ENCODE results near the gene TTF2.

Gene TTF2

DNA sequence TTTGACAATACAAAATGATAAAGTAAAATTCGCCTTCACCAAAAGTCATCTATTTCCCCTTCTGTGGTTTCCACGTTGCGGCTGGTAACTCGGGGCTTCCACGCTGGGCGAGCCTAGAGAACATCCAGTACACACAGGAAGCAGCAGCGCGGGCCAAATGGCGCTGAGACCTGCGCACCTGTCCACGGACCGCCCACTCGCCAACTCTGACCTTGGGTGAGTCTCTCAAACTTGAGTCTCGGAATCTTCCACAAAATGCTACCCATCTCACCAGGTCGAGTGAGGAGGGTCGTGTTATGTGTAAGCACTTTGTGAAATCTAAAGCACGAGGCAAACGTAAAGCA lies 820 bp upstream of the TTF2 start:
- peaks cover 4% of the 10 kb centered on the region; the same call in 1 of the 2 replicates for H3K36me3 ChIP-seq (ENCODE audit: insufficient read depth, low read length)
- H3K4me1 ChIP-seq (ENCODE audit: insufficient read depth, low read length): no peaks in the 10 kb centered on the region; the same call in 1 of the 2 replicates
- H3K9ac ChIP-seq (ENCODE audit: low read depth, low read length): peak overlapping the region; percentile 76
- no peaks in the 10 kb centered on the region for H3K9me3 ChIP-seq (ENCODE audit: control insufficient read depth, insufficient read depth, low read length)

DNA sequence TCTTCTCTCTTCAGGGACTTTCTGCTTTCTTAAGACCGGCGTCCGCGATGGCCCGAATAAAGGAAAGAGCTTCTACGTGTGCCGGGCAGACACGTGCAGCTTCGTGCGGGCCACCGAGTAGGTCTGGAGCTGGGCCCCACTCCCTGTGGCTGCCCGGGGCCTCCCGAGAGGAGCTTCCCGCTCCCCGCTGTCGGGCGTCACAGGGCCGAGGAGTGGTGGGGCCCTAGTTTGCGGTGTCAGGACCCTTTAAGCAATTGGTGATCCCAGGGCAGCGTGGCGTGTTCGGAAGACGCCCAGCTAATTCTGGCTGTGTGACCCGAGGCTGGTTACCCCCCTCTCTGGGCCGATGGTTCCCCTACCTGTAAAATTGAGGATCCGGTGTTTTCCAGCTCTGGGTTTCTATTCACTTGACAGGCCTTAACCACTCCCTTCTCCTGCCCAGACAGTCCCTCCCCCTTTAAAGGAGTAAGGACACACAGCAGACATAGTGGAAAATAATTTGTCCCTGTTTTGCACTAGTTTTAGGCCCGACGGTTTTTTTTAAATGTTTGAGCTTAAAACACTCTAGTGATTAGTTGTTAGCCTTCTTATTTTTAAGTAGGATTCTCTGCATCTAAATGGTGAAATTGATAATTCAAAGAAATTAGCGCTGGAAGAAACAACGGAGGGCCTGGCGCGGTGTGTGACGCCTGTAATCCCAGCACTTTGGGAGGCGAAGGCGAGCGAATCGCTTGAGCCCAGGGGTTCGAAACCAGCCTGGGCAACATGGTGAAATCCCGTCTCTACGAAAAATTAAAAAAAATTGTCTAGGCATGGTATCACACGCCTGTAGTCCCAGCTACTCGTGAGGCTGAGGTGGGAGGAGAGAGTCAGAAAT lies 553 bp downstream of the TTF2 start:
- H3K9ac ChIP-seq (ENCODE audit: low read depth, low read length): peak overlapping the region; percentile 76
- peaks cover 4% of the 10 kb centered on the region; the same call in 1 of the 2 replicates for H3K36me3 ChIP-seq (ENCODE audit: insufficient read depth, low read length)
- no peaks in the 10 kb centered on the region for H3K9me3 ChIP-seq (ENCODE audit: control insufficient read depth, insufficient read depth, low read length)
- no peaks in the 10 kb centered on the region; the same call in 1 of the 2 replicates for H3K4me1 ChIP-seq (ENCODE audit: insufficient read depth, low read length)

DNA sequence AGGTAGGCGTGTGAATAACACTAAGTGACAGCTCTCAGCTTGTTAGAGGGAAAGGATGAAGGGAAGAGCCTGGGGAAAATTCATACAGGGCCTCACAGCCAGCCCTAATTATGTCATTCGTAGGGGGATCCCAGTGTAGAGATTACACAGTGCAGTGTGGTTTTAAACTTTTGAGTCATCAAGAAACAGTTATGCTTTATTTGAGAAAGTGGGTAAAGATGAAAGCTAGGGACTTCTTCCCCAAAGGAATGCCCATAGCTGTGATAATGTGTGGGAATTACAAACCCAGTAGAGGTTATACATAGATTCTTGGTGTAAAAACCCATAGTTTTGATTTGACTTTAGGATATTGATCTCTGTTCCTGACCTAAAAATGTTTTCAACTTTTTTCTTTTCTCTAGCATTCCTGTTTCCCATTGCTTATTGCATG lies 1.9 kb downstream of the TTF2 start:
- Histone ChIP-seq H3K9me3 (ENCODE audit: control insufficient read depth, insufficient read depth, low read length) (no peaks in the 10 kb centered on the region), H3K36me3 (ENCODE audit: insufficient read depth, low read length) (peaks cover 4% of the 10 kb centered on the region; the same call in 1 of the 2 replicates), H3K9ac (ENCODE audit: low read depth, low read length) (no peak overlapping the region)

DNA sequence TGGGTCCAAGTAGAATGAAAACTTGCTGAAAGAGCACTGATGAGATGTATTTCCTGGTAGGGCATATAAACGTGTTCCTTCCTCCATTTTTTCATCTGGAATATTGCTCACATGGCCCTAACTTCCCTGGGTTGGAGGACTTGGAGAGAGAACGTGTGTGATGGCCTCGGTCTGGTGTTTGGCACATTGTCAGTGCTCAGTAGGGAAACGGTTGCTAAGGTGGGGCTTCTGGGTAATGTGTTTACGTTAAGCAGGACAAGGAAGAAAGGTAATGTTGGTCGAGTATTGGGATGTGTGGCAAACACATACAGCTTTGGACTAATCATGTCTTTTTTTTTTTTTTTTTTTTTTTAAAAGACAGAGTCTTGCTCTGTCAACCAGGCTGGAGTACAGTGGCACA lies 6.2 kb downstream of the TTF2 start:
- Histone ChIP-seq H3K9me3 (ENCODE audit: control insufficient read depth, insufficient read depth, low read length) (no peaks in the 10 kb centered on the region), H3K4me1 (ENCODE audit: insufficient read depth, low read length) (no peaks in the 10 kb centered on the region; the same call in 1 of the 2 replicates), H3K36me3 (ENCODE audit: insufficient read depth, low read length) (peaks cover 4% of the 10 kb centered on the region; the same call in 1 of the 2 replicates), H3K9ac (ENCODE audit: low read depth, low read length) (no peak overlapping the region)

More for the DNA sequence above, 1.9 kb downstream of the TTF2 start:
- no peaks in the 10 kb centered on the region; the same call in 1 of the 2 replicates for H3K4me1 ChIP-seq (ENCODE audit: insufficient read depth, low read length)

DNA sequence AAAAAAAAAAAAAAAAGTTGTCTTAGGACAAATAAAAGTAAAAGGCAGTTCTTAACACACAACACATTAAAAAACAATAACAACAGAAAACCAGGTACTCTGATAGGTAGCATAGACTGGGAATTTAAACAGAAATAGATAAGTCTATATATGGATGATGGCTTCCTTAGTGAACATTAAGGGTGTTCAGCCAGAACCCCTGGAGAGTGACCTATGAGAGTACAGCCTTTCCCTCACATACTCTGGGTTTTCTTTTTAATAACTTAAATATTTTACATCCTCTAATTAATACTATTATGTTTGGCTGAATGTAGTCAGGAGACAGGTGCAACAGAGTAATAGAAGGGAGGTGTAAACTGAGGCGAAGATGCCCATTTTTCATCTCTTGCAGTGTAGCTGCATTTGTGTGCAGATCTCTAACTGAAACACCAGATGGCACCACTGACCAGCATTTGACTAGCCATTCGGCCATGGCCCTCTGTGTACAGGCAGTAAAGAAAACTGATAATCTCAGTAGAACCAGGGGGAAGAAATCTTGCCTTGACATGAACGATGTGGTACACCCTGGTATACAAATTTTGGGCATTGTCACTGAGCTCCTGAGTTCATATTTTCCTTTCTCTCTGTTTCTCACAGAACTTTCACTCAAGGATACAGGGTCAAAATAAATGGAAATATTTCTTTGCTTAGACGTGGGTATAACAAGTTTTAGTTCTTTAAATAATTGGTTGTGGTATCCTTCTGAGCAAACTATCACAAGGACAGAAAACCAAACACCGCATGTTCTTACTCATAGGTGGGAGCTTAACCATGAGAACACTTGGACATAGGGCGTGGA lies 7.6 kb downstream of the TTF2 start:
- Histone ChIP-seq H3K36me3 (ENCODE audit: insufficient read depth, low read length) (no peaks in the 10 kb centered on the region; the same call in 1 of the 2 replicates), H3K4me1 (ENCODE audit: insufficient read depth, low read length) (no peaks in the 10 kb centered on the region), H3K9me3 (ENCODE audit: control insufficient read depth, insufficient read depth, low read length) (no peaks in the 10 kb centered on the region), H3K9ac (ENCODE audit: low read depth, low read length) (no peak overlapping the region)

DNA sequence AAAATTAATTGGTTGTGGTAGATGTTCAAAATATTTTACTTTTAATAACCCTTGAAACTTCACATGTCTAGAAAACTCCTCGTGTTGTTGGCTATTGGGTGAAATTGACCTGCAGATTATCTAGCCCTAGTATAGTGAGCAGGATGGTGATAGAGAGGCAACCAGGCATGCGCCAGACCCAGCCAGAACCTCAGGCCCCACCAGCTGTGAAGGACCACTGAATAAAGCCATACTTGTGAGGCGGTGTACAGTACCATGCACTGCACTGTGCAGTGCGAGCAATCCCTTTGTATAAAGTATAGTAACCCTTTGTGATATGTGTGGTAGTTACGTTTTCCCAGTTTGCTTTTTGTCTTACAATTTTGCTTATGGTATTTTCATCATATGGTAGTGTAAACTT lies 8.5 kb downstream of the TTF2 start:
- H3K4me1 ChIP-seq (ENCODE audit: insufficient read depth, low read length): no peaks in the 10 kb centered on the region
- H3K9ac ChIP-seq (ENCODE audit: low read depth, low read length): no peak overlapping the region
- no peaks in the 10 kb centered on the region for H3K9me3 ChIP-seq (ENCODE audit: control insufficient read depth, insufficient read depth, low read length)
- peaks cover under 1% of the 10 kb centered on the region for H3K36me3 ChIP-seq (ENCODE audit: insufficient read depth, low read length)

DNA sequence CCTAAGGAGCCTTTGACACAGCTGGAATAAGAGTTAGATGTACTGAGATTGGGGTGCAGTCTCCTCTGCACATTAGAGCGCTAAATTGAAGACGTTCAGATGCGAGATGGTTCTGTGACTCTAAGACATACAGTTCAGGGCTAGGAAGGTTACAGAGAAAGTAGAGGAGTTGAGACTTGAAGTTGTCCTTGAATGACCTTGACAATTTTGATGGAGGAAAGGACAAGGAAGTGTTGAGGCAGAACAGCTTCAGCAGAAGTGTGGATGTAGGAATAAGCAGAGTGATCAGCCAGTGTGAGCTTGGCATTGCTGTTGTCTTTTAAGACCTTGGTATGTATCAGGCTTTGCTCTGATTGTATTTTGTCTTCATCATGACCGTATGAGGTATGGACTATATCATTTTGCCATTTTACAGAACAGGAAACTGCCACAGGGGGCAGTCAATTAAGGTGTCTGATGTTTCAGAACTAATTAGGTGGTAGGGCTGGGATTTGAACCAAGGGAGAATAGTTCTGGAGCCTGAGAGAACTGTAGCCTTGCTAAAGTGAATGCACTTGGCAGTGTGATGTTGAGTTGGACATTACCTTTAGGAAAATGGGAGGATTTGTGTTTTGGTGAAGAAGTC lies 9.2 kb downstream of the TTF2 start:
- no peaks in the 10 kb centered on the region for H3K9me3 ChIP-seq (ENCODE audit: control insufficient read depth, insufficient read depth, low read length)
- H3K4me1 ChIP-seq (ENCODE audit: insufficient read depth, low read length): no peaks in the 10 kb centered on the region
- peaks cover 7% of the 10 kb centered on the region; the same call in 1 of the 2 replicates for H3K36me3 ChIP-seq (ENCODE audit: insufficient read depth, low read length)
- H3K9ac ChIP-seq (ENCODE audit: low read depth, low read length): no peak overlapping the region

DNA sequence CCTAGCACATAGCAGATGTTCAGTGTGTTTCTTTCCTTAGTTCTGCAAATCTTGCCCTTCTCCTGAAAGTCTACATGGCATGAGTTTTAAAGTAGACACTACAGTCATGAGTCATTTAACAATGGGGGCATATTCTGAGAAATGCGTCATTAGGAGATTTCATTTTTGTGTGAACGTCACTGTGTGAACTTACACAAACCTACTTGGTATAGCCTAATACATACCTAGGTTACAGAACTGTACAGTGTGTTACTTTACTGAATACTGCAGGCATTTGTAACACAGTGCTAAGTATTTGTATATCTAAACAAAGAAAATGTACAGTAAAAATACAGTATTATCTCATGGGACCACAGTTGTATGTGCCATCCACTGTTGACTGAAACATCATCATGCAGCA lies 10.0 kb downstream of the TTF2 start:
- H3K9ac ChIP-seq (ENCODE audit: low read depth, low read length): no peak overlapping the region
- no peaks in the 10 kb centered on the region for H3K9me3 ChIP-seq (ENCODE audit: control insufficient read depth, insufficient read depth, low read length)
- peaks cover 15% of the 10 kb centered on the region; the same call in 1 of the 2 replicates for H3K36me3 ChIP-seq (ENCODE audit: insufficient read depth, low read length)

DNA sequence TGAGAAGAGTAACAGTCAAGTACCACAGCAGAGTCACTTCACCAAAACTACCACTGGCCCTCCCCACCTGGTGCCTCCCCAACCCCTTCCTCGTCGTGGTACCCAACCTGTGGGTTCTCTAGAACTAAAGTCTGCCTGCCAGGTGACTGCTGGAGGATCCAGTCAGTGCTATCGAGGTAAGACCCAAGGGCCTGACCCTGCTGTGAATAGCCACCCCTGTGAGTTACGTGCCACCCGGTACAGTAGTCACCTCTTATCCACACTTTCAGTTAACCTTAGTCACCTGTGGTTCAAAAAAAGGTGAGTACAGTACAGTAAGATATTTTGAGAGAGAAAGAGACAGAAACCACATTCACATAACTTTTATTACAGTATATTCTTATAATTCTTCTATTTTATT lies 16.5 kb downstream of the TTF2 start:
- Histone ChIP-seq H3K4me1 (ENCODE audit: insufficient read depth, low read length) (no peaks in the 10 kb centered on the region), H3K36me3 (ENCODE audit: insufficient read depth, low read length) (peaks cover 49% of the 10 kb centered on the region), H3K9me3 (ENCODE audit: control insufficient read depth, insufficient read depth, low read length) (no peaks in the 10 kb centered on the region), H3K9ac (ENCODE audit: low read depth, low read length) (no peak overlapping the region)

More for the DNA sequence above, 10.0 kb downstream of the TTF2 start:
- no peaks in the 10 kb centered on the region for H3K4me1 ChIP-seq (ENCODE audit: insufficient read depth, low read length)

DNA sequence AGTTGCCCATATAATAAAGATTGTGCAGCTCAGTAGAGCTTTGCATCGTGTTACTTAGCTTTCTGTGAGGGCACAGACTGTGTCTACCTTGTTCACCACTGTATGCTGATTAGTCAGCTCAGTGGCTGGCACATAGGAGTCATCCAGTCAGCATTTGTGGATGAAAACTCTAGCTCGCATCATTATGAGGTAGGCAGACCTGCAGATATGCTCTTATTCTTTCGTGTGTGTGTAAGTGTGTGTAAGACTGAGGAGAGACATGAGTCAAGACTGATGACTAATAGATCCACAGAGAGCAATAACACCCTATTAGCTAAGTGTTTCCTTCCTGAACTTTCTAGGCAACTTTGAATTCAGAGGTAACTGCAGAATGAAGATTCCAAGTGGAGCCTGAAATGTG lies 17.1 kb downstream of the TTF2 start:
- no peaks in the 10 kb centered on the region for H3K4me1 ChIP-seq (ENCODE audit: insufficient read depth, low read length)
- H3K9me3 ChIP-seq (ENCODE audit: control insufficient read depth, insufficient read depth, low read length): no peaks in the 10 kb centered on the region
- no peak overlapping the region for H3K9ac ChIP-seq (ENCODE audit: low read depth, low read length)
- peaks cover 49% of the 10 kb centered on the region for H3K36me3 ChIP-seq (ENCODE audit: insufficient read depth, low read length)

DNA sequence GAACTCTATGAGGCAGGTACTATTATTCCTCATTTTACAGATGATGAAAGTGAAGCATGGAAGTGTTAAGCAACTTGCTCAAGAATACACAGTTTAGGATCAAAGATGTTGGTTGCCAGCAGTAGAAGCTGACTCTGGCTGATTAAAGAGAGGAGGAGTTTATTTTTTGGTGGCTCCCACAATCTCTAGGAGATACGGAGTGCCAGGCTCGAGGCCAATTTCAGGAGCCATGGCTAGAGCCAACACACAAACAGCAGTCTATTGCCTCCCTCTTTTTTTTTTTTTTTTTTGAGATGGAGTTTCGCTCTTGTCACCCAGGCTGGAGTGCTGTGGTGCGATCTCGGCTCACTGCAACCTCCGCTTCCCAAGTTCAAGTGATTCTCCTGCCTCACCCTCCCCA lies 19.6 kb downstream of the TTF2 start:
- Histone ChIP-seq H3K9ac (ENCODE audit: low read depth, low read length) (no peak overlapping the region), H3K9me3 (ENCODE audit: control insufficient read depth, insufficient read depth, low read length) (no peaks in the 10 kb centered on the region), H3K36me3 (ENCODE audit: insufficient read depth, low read length) (peaks cover 38% of the 10 kb centered on the region), H3K4me1 (ENCODE audit: insufficient read depth, low read length) (no peaks in the 10 kb centered on the region)

DNA sequence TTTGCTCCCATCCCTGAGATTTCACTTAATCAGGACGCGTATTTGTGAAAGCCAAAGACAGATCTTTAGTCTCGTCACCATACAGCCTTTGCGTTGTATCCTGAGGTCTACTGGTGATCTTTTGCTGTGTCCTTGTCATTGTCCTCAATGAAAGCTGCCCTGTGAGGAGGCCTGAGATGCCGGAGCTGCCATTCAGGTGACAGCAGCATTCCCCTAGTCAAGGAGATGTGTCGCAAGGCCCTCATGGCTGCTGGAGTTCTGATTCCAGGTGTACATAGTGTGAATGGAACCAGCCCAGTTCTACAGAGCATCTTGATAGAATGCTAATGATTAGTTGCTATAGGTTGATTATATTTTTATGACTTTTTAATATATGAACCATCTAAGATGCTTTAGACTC lies 24.1 kb downstream of the TTF2 start:
- H3K4me1 ChIP-seq (ENCODE audit: insufficient read depth, low read length): no peaks in the 10 kb centered on the region

DNA sequence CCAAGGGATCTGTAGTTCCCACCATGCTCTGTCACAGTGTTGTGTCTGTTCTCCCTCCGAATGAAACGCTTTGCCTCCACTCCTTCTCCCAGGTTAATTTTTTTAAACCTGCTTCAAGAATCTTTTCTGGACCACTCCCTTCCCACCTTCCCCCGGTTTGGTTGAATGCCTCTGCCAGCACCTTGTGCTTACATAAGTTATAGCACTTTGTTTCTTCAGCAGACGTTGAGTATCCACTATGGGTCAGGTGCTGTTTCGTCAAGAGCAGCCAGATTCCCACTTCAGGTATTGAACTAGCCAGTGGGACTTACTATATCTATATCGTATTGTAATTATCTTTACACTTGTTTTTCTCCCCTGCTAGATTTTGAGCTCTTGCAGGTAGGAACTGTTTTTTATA lies 27.6 kb downstream of the TTF2 start:
- Histone ChIP-seq H3K36me3 (ENCODE audit: insufficient read depth, low read length) (peaks cover 12% of the 10 kb centered on the region), H3K9ac (ENCODE audit: low read depth, low read length) (no peak overlapping the region), H3K4me1 (ENCODE audit: insufficient read depth, low read length) (peaks cover 7% of the 10 kb centered on the region), H3K9me3 (ENCODE audit: control insufficient read depth, insufficient read depth, low read length) (no peaks in the 10 kb centered on the region)

More for the DNA sequence above, 24.1 kb downstream of the TTF2 start:
- Histone ChIP-seq H3K36me3 (ENCODE audit: insufficient read depth, low read length) (peaks cover 22% of the 10 kb centered on the region; the same call in 1 of the 2 replicates), H3K9ac (ENCODE audit: low read depth, low read length) (no peak overlapping the region), H3K9me3 (ENCODE audit: control insufficient read depth, insufficient read depth, low read length) (no peaks in the 10 kb centered on the region)

DNA sequence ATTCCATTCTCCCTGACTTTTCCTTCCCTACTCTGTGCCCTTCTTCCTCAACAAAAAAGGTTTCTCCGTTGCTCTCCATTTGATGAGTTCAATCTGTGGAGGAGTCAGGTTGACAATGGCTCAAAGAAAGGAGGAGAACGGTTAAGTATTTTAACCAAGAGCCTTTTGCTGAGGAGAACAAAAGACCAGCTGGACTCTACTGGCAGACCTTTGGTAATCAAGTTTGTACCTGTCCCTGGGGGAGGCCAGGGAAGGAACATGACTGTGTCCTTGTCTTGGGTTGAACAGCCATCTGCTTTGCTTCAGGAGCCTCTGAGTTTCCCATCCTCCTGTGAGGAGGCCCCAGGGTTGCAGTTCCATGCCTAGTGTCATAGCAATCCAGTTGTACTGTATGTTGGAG lies 29.9 kb downstream of the TTF2 start:
- Histone ChIP-seq H3K36me3 (ENCODE audit: insufficient read depth, low read length) (peaks cover 17% of the 10 kb centered on the region), H3K9ac (ENCODE audit: low read depth, low read length) (no peak overlapping the region), H3K4me1 (ENCODE audit: insufficient read depth, low read length) (peaks cover 25% of the 10 kb centered on the region)

More for the DNA sequence above, 29.9 kb downstream of the TTF2 start:
- no peaks in the 10 kb centered on the region for H3K9me3 ChIP-seq (ENCODE audit: control insufficient read depth, insufficient read depth, low read length)

All from ES-I3 (cell line).